Activated T-cell treated with anti-CD3 and anti-CD28 coated beads for 1 hour (primary cell): ENCODE data around the gene HEMK1.
A peak's percentile ranks its signal among the peaks of the same experiment; 100 is the strongest.

Experiments
- DNase-seq: peaks from one replicate; pipeline ENCODE4 v3.0.0-alpha.2; 2020; ENCODE audit warnings: low read depth

The HEMK1 gene

GRCh38 chr3:50600841-50601591 lies 31.7 kb downstream of the HEMK1 start:
- peak; percentile 54 for DNase-seq

DNA sequence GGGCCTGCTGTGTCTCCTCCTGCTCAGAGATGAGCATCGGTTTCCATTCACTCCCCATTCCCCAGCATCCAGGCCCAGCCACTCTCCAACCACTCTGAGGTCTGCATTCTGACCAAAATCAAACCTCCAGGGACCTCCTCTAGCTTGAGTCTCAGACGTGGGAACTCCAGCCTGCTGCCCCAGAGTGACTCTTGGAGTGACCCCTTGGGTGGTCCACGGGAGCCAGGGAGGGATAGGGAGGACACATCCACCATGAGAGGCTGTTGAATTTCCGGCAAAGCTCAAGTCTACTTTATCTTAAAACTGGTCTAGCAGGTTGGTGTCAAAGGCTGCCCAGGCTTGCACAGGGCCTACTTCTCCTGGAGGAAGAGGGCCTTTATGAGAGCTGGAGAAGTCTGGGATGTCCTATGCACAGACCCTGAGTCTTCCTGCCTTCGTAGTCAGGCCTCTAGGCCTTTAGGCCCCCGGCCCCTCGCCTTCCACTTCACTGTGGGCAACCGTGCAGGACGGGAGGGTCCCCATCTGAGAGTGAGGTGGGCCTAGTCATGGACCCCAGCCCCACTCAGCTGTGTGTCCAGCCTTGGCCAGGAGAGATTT lies 33.4 kb downstream of the HEMK1 start:
- DNase-seq = no peak

- DNase-seq = no peak
Measured at GRCh38 chr3:50603261-50604109, 34.2 kb downstream of the HEMK1 start.

GRCh38 chr3:50604110-50604621 lies 34.8 kb downstream of the HEMK1 start:
- DNase-seq = no peak

DNA sequence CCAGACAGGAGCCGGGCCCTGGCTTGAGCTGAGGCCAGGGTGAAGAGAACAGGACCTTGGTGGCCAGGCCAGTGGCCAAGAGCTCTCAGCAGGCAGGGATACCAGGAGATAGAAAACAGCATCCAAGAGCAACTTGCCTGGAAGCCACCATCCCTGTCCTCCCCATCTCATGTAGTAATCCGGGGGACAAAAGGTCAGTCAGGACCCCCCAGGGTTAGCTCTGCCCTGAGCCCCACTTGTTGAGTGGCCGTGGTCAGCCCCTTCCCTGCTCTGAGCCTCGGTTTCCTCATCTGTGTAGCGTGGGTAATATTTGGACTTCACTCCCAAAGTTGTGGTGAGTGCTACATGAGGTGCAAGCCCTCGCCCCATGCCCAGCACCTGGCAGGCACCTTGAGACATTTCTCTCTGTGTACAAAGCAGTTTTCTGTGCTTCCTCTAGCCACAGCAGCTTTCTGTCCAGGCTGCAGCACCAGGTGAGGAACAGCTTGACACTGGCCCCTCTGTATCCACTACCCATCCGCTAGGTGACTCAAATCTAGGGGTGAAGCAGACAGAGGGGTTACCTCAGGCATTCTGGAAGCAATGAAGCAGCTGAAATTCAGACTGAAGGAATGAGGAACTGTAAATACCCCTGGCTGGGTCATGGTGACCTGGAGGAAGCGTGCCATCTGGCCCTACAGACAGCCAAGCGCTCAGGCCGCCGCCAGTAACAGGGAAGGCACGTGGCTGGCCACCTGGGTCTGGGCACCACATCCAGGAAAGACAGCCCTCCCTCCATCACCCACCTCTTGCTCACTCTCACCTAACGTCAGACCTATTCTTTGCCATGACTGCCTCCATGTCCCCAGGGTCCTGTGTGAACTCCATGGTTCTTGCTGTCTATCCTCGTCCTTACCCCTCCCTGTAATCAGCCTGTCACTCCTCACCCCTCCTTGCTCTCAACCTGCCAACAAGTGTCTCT lies 35.6 kb downstream of the HEMK1 start:
- DNase-seq = no peak

DNA sequence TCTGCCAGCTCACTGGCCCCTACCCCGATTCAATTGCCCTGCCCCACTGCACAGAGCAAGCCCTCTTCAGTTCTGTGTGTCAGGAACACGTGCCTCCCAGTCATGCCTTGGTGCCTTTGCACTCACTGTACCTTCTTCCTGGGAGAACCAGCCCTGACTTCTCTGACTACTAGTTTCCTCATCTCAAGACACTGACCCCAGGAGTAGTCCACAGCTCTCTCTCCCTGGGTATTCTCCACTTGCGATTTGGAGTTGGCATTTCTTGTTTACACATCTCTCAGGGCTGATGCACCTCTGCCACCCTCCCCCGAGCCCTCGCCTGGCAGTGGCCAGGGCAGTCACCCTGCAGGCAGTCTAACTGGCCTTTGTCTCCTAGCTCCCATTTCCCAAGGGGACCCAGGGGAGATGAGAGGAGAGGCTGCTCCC lies 36.6 kb downstream of the HEMK1 start:
- no peak for DNase-seq

DNA sequence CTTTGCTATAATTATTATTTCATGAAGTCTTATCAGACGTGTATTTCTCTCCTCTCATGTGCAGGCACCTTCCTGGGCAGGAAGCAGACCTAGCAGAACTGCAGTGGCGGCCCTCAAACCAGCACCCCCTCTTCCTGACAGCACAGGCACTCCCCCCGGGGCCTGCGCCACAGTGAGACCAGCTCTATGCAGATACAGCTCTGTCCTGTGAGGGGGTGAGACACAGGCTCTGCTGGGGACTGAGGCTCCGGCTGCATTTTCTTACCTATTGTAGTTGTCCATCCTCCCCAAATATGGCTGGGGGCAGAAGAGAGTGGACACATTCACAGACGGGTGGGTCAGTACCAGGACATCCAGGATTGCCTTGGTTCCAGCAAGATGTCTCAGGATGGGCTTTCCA lies 37.3 kb downstream of the HEMK1 start:
- DNase-seq = no peak

- no peak for DNase-seq
Measured at GRCh38 chr3:50607271-50608091, 38.2 kb downstream of the HEMK1 start.

DNA sequence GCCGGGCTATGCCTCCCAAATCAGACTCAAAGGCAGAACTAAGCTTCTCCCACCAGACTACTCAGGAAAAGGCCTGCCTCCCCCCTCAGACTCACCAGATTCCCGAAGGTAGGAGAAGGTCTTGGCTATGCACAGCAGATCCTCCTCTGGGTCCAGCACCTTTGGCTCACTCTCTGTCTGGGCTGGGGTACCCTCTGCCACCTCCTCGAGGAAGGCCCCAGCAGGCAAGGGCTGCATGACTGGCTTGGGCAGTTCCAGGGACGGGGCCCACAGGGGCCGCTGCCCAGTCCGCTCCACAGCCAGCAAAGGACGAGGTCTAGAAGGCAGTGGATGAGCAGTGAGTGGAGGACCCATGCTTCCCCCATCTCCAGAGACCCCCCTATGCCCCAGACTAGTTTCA lies 39.0 kb downstream of the HEMK1 start:
- no peak for DNase-seq

- no peak for DNase-seq
Measured at GRCh38 chr3:50609071-50609762, 39.9 kb downstream of the HEMK1 start.

- DNase-seq = no peak
Measured at GRCh38 chr3:50609763-50610085, 40.4 kb downstream of the HEMK1 start.

DNA sequence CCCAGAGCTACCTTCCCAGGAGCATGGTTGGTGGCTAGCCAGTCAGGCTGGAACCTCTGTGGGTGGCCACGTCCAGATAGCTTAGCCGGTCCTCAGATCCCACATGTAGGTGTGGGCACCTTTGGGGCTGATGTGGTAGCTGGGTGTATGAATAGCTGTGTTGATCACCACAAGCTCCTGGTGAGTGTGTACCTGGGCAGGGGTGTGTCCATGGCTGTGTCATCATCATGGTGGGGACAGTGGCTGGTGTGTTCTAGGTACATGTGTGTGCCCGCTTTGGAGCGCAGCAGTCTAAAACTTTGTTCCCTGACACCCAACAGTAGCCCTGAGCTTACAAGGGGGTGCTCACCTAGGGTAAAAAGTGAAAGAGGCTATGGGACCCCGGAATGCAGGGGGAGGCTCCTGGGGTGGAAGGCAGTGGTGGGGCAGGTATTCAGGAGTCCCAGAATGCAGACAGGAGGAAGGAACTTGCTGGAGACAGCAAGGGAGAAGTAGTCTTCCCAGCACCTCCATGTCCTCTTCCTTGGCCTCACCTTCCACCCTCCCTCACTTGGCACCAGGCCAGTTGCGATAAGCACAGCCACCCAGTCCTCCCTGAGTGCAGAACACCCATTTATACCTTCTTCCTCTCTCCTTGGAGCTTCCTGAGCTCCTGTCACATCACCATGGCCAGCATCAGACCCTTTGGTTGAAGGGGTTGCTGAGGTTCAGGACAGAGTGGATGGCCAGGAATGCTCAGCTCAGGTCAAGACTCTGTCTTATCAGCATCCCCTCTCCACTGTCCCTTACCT lies 41.1 kb downstream of the HEMK1 start:
- DNase-seq = no peak

GRCh38 chr3:50610992-50611463 lies 41.7 kb downstream of the HEMK1 start:
- no peak for DNase-seq

DNA sequence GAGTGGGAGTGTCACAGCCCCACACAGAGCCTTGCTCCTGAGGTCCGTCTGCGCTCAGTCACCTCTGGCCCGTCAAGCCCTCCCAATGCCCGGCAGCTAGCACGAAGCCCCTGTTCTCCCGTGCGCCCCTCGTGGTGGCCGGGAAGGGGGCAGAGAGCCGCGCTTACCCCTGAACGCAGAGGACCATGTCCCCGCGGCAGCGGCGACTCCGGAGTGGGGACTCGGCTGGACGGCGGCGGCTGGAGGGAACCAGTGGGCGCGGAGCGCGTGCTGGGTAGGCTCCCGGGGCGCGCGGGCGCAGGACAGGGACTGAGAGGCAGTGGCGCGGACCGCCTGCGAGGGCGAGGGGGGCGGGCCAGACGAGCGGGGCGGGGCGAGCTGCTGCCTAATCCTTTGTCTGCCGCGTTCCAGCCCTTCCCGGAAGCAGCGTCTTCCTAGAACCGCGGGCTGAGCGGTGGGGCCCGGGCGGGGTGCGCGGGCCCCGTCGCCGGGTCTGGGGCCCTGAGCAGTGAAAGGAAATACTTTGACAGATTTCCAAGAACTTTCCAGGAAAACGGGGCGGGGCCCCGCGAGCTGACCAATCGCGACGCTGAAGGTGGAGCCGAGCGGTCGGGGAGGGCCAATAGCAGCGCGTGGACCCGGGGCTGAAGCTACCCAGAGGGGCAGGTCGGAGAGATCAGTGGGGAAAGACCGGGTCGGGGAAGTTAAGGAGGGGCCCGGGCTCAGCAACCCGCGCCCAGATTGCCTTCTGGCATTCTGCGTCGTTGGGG lies 42.3 kb downstream of the HEMK1 start, which contains the start of gene CISH:
Gene CISH (minus strand): TSS at position 311 of the 770 bp plus-strand sequence. CDS start 124 bp downstream, at position 187.
- DNase-seq = peak; percentile 82

DNA sequence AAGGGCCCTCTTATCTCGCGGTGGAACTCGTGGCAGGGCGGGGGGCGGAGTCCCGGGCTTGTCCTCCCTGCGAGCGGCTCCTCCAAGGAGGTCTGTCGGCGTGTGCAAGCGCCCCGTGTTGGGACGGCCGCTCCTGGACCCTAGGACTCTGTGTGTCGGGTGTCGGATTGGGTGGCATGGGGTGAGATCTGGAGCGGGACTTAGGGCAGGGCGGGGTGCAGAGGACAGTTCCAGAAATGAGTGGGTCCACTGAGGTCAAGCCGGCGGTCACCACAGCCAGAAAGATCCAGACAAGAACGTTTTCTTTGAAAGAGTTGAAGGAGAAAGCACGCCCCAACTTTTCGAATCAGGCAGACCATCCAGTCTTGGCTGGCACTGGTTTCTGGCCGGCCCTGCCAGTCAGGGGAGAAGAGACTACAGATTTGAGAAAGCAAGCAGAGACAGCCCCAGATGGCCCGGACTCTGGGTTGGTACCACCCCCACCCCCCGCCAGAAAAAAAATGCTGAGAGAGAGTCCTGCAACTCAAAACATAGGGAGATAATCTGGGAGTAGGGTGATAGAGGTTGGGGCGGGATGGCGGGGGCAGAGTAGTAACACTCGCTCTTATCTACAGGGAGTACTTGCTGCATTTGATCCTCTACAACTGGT lies 43.0 kb downstream of the HEMK1 start:
- no peak for DNase-seq

DNA sequence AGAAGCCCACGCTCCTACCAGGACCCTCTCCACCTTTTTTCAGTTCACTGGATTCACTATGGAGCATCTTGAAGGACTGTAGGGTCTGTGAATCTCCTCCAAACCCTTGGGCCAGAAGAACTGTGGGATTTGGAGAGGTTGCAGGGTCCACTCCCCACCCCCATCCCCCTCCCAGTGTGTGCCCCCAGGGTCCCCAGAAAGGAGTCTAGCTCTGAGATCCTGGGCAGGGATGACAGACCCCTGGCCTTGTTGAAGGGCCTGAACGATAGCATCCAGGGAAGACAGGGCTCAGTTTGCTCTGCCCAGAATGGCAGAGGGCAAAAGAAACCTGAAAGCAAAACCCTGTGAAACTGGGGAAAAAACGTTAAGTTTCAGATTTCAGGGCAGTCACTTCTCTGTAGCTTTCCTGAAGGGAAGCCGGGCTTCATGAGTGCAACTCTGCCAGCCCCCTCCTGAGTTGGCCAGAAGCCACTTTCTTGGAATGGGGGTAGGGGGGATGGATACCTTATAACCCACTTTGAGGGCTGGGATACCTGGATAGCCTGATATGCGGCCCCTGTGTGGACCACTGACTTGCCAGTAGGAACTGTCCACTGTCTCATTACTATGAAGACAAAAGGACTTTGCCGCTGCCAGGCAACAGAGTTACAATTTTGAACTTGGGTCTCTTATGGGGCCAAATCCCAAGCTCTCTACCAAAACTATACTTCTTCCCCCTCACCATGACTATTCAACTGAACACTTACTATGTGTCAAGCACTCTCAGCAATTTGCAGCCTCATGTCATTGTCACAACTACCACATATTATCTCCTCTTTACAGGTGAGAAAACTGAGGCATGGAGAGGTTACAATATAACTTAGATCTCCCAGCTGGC lies 43.9 kb downstream of the HEMK1 start:
- no peak for DNase-seq

- DNase-seq = no peak
Measured at GRCh38 chr3:50615190-50615589, 45.9 kb downstream of the HEMK1 start.
